Superior temporal gyrus (tissue), 1 donor: ENCODE results near the gene ARHGAP10.

Experiments used
- DNase-seq: peaks from one replicate; pipeline ENCODE4 v3.0.0-alpha.2; 2016; ENCODE audit errors: extremely low spot score

ARHGAP10 gene

GRCh38 chr4:147733716-147734344, 1.9 kb downstream of the ARHGAP10 start:
- DNase-seq = no peak

GRCh38 chr4:147734496-147734895, 2.6 kb downstream of the ARHGAP10 start:
- no peak for DNase-seq

DNA sequence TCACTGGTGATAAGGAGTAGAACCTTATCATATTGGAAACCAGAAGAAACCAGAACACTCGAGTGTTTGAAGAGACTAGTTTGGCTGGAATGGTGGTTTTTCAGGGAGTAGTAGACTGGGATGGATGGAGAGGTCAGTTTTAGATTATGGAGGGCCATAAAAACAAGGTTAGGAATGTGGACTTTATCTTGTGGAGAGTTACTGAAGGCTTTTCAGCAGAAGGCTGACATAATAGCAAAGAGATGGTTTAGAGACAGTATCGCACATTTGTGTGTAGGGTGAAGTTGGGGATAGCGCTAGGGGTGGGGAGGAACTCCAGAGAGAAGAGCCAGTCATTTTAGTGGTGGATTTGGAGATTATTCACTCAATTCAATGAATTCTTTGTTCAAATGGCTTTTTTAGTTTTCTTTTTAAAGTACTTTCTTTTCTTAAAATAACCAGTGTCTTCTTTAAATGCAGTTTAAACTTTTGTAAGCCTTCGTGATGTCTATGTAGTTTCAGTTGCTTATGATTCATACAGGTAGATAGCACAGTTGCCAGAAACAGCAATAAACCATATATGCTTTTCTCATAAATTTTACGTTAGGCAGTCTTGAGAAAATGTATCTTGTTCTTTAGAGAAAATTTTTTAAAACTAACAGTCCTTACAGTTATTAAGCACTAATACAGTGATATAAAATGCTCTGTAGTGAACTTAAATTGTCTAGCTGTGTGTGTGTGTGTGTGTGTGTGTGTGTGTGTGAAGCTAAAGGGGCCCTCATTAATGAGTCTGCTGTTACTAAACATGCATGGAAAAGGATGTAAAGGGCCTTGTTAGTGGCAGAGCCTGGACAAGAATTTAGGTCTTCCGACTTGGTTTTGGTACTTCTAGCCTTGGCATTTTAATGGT, 3.8 kb downstream of the ARHGAP10 start:
- no peak for DNase-seq

DNA sequence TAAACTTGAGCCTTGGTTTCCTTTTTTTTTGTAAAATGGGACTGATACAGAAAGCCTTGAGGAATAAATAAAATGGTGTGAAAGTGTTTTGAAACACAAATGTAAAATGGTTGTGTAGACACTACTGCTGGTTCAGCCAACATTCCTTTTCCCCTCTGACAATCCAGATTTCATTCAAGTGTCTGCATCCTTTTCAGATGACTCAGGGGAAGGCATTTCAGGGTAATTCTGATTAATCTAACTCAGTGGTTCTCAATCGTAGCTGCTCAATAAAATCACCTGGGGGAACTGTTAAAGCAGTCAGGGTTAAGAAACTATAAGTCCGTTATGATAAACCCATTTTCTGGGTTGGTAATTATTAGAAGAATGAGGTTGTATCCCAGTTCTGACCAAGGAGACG, 4.6 kb downstream of the ARHGAP10 start:
- DNase-seq = no peak

DNA sequence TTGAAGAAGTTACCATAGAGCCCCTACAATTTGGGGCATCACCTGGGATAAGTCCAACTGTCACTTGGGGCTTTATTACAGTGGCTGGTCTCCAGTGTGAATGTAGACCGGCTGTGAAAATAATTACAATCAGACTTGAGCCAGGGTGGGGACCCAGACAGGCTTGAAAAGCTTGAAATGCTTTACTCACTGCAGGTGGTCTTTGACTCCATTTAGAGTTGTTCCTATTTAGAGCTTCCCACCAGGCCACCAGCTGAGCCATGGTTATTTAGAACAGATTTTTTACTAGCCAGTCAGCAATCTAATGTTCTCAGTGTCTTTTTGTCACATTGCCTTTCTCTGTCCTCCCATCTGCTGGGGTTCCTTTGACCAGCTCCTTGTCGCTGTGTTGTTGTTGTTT, 5.7 kb downstream of the ARHGAP10 start:
- no peak for DNase-seq

GRCh38 chr4:147739239-147739823, 7.4 kb downstream of the ARHGAP10 start:
- no peak for DNase-seq

DNA sequence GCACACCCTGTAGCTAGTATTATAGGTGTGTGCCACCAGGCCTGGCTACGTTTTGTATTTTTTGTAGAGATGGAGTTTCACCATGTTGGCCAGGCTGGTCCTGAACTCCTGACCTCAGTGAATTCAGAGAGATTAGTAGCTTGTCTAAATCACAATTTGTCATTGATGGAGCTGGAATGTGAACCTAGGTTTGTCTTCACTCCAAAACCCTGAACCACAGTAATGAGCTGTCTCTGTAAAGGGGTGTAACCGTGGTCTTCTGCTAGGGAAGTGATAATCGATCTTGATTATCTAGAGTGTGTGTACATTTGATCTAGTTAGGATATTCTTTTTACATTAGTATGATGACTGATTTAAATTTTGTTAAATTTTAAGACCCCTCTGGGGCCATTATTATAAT, 8.3 kb downstream of the ARHGAP10 start:
- DNase-seq = no peak

DNA sequence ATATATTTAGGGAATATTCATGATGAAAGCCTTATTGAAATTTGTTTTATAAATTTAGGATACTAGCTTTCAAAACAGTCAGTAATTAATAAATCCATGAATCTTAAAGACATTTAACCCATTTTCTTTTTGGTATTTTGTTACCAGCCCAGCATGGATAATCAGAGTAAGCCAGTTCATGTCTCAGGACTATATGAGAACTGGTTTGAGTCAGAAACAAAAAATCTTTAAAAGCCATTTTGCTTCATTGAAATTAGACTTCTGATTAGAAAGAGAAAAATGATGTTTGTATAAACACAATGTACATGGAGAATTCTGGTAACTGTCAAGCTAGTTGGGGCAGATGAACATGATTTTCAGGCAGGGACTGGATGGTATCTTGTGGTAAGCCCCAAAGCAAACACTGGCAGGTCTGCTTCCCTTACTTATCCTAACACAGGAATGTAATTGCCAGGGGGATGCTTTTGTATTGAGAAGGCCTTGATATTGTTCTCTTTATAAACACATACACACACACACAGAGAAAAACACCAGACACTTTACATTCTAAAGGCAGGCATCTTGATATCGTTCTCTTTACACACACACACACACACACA, 9.4 kb downstream of the ARHGAP10 start:
- DNase-seq = no peak

- DNase-seq = no peak
Observed at GRCh38 chr4:147747787-147748454, 16.0 kb downstream of the ARHGAP10 start.

DNA sequence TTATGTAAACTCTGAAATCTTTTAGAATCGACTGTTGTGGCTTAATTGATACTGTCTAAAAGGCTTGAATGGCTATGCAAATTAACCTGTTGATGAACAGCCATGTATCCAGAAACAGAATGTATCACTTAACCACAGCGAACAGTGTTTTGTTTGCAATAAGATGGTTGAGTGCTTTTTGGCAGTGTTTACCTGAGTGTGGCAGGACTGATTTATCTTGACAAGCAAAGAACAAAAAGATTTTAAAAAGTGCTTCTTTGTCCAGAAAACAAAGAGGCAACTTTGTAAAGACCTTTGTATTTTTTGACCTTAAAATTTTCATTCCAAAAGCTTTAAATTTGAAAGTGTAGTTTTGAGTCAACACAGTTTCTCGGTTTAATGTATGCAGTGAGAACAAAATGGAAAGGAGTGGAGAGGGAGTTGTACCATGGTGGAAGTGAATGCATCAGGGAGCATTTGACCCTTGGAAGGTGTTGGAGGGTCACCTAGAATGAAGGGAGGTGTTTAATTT, 18.0 kb downstream of the ARHGAP10 start:
- DNase-seq = no peak

DNA sequence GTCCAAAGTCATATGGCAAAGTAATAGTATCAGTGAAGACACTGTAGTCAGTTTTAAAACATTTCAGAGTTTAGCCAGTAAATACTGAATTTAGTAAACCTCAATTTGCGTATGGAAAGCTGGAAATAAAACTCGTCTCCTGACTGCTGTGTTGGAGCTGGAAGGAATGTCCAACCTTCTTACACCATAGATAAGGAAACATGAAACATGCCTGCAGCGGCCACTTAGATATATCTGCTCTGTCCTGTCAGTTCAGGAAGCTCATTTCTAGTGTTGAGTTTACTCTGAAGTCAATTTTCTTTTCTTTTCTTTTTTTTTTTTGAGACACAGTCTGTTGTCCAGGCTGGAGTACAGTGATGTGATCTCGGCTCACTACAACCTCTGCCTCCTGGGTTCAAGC, 21.2 kb downstream of the ARHGAP10 start:
- no peak for DNase-seq

DNA sequence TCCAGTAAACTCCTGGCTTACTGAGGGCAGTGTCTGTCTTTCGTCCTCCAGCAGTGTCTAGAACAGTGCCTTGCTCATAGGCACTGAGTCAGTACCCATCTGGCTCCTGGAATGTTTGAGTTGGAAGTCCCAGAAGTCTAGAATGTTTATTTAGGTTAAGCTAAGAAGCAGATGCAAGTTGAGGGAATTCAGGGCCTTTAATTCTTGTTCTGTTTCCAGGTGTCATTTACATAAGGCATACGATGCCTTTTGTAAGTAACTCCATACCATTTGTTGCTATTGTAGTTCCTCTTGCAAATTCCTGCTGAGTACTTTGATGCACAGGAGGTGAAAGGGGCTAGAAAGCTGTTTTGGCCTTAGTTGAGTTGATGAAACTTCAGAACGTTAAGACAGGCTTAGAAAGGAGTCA, 22.2 kb downstream of the ARHGAP10 start:
- DNase-seq = peak; percentile 22

- DNase-seq = peak; percentile 39
Observed at GRCh38 chr4:147755561-147756295, 23.8 kb downstream of the ARHGAP10 start.

- DNase-seq = no peak
Observed at GRCh38 chr4:147756417-147756816, 24.5 kb downstream of the ARHGAP10 start.

- DNase-seq = no peak
Observed at GRCh38 chr4:147760176-147760575, 28.3 kb downstream of the ARHGAP10 start.

GRCh38 chr4:147760695-147761094, 28.8 kb downstream of the ARHGAP10 start:
- no peak for DNase-seq

DNA sequence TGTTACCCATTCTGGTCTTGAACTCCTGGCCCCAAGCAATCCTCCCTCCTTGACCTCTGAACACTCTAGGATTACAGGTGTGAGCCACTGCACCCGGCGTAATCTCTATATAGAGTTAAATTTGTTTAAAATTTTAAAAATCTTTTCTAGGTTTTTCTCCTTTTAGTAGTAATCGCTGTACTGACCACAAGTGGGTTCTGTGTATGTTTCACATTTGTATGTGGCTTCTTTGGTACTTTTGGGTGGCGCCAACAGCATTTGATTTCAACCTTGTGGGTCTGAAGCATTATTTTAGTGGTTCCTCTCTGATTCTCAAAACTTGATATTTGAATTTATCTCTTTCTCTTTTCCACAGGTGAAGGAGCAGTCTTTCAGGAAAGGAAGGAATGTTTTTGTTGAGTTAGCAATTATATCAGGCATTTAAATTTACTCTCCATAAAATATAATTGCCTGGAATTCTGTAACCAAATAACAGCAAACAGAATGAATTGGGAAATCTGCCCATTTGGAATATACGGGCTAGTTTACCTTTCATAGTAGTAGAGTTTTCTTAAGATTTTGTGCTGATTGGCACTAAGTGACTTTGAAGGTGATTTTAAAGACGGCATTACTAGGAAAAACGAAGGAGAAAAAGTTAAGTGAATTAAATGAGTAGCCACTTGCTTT, 29.5 kb downstream of the ARHGAP10 start:
- DNase-seq = no peak

DNA sequence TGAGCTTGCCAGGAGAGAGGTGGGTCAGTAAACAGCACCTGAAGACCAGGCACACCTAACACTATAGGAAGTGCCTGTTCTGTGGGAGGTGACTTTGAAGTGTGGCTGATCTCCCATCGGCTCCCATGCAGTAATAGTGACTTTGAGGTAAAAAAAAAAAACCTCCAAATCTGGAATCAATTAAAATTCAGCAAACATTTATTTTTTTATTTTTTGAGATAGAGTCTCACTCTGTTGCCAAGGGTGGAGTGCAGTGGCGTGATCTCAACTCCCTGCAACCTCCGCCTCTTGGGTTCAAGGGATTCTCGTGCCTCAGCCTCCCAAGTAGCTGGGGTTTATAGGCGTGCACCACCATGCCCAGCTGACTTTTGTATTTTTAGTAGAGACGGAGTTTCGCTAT, 32.4 kb downstream of the ARHGAP10 start:
- DNase-seq = no peak

GRCh38 chr4:147765121-147765529, 33.2 kb downstream of the ARHGAP10 start:
- DNase-seq = no peak

DNA sequence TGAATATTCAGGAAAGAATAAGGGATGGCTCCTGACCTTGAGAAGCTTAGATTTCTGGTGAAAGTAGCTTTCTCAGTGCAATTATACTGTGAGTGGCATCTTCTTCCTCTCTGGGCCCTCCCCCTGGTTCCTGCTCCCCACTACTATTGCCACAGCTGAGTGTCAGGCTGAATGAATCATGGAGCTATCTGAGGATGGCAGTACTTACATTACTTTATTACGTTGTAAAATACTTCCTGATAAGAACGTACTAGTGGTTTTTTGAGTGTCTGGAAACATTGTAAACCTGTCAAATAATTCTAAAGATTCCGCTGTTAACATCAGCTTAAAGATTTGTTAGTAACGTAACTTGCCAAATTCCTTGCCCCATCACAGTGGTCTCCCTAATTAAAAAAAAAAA, 36.2 kb downstream of the ARHGAP10 start:
- DNase-seq = no peak
